CD4-positive, CD25-positive, alpha-beta regulatory T cell (primary cell): ENCODE measurements around the gene CFAP410. TPM values are rescaled to one million over a fixed set of nuclear protein-coding genes. Genes with fewer than 3 reads are reported as not detected.
"Not testable (repeated sequence)": the region's sequence is repeated elsewhere in the genome, so short reads cannot be mapped to it uniquely, and the experiment has no call there.

Experiments used
- ATAC-seq, 2 donors: fragments of 150-1000 bp; cut with Tn5 transposase; one replicate each; pipeline ENCODE4 v1.10.0; 2021; ENCODE audit warnings: low read depth in 2 of 2, moderate number of reproducible peaks in 2 of 2, moderate library complexity in 1 of 2
- DNase-seq, 3 donors: peaks; one replicate each; pipeline versions ENCODE4 v3.0.0 to v3.0.0-alpha.2; 2012 to 2022; ENCODE audit warnings: mixed read lengths in 1 of 3
- H3K27ac ChIP-seq: one replicate; pipeline ENCODE4 v1.7.0; 2013; ENCODE audit warnings: mild to moderate bottlenecking, low read length; ENCODE audit not compliant: insufficient read depth, poor library complexity, severe bottlenecking
- H3K27me3 ChIP-seq: one replicate; pipeline ENCODE4 v1.7.0; 2013; ENCODE audit warnings: low read length; ENCODE audit not compliant: control insufficient read depth, insufficient read depth
- H3K36me3 ChIP-seq: one replicate; pipeline ENCODE4 v1.7.0; 2013; ENCODE audit warnings: mild to moderate bottlenecking, low read length, moderate library complexity; ENCODE audit not compliant: control insufficient read depth, insufficient read depth
- H3K4me1 ChIP-seq: 2 replicates; pipeline ENCODE4 v1.7.0; 2013; ENCODE audit warnings: mild to moderate bottlenecking, low read length; ENCODE audit not compliant: insufficient read depth, control insufficient read depth, poor library complexity, severe bottlenecking
- H3K4me3 ChIP-seq: one replicate; pipeline ENCODE4 v1.7.0; 2013; ENCODE audit warnings: low read depth, mild to moderate bottlenecking, low read length, moderate library complexity
- H3K9me3 ChIP-seq, 2 experiments: 1 replicate in 1 of 2; 2 replicates in 1 of 2; pipeline ENCODE4 v1.7.0; 2013; ENCODE audit warnings: low read length in 2 of 2, mild to moderate bottlenecking in 1 of 2, moderate library complexity in 1 of 2; ENCODE audit not compliant: control insufficient read depth in 2 of 2
- H3K27ac Mint-ChIP-seq, 3 donors: one replicate each; pipeline ENCODE4 v1.8.0; 2020 to 2022; ENCODE audit warnings: mild to moderate bottlenecking in 3 of 3, mixed read lengths in 3 of 3, moderate library complexity in 2 of 3
- H3K27me3 Mint-ChIP-seq: one replicate; pipeline ENCODE4 v1.8.0; 2022; ENCODE audit warnings: mild to moderate bottlenecking, mixed read lengths
- H3K36me3 Mint-ChIP-seq: one replicate; pipeline ENCODE4 v1.8.0; 2020; ENCODE audit warnings: mixed read lengths
- H3K4me1 Mint-ChIP-seq, 4 donors: one replicate each; pipeline ENCODE4 v1.8.0; 2020 to 2022; ENCODE audit warnings: mixed read lengths in 4 of 4, mild to moderate bottlenecking in 1 of 4
- H3K4me3 Mint-ChIP-seq, 4 donors: one replicate each; pipeline ENCODE4 v1.8.0; 2020 to 2022; ENCODE audit warnings: mild to moderate bottlenecking in 4 of 4, mixed read lengths in 4 of 4, moderate library complexity in 3 of 4
- H3K9me3 Mint-ChIP-seq, 7 donors: one replicate each; pipeline ENCODE4 v1.8.0; 2020 to 2022; ENCODE audit warnings: mixed read lengths in 7 of 7, mild to moderate bottlenecking in 3 of 7, moderate library complexity in 2 of 7
- polyA plus RNA-seq, 4 donors: library from polyadenylated mRNA; unstranded; fragments of 300-500 nt; fragmentation: Illumina TruSeq; gene quantifications; one replicate each; pipeline ENCODE4 v1.2.3, GENCODE V29; 2021
- total RNA-seq: library from RNA; stranded (reverse); gene quantifications from one replicate; pipeline ENCODE4 v1.2.3, GENCODE V29; 2022

Gene CFAP410
- total and polyA plus RNA-seq, 5 donors from 2014 or later: 16.4 to 49.1 (median 17.2) TPM

DNA sequence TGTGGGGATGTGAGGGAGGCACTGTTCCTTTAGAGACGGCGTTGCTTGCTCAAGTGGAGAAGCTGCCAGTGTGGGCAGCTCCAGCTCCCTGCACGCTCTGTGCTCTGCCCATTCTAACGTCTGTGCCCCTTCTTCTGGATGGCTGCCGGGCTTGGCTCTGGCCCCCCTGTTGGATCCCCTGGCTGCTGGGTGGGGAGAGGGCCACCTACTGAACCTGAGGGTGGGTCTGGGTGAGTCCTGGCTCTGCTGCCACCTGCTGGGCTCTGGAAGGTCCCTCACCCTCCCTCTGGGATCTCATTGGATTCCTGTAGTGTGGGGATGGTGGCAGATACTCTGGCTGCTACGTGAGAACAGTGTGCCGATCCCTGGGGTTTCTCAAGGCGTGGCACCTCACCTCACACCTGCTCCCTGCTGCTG is 34.3 kb downstream of the CFAP410 start:
- H3K9me3 ChIP-seq: no peaks in the 10 kb centered on the region
- H3K36me3 Mint-ChIP-seq: peaks cover 8% of the 10 kb centered on the region
- H3K4me3 Mint-ChIP-seq: peak overlapping the region; percentile 37 to 82 (median 69)
- peak overlapping the region; percentile 75 to 91 (median 90) for H3K27ac Mint-ChIP-seq
- peaks cover 4 to 58% (median 24%) of the 10 kb centered on the region in 4 donors for H3K4me1 Mint-ChIP-seq
- peaks cover 9% of the 10 kb centered on the region for H3K36me3 ChIP-seq
- no peak overlapping the region for H3K4me3 ChIP-seq
- DNase-seq: peak; percentile 27 to 51 (median 47)
- H3K9me3 Mint-ChIP-seq: peaks cover 0 to 2% (median 0%) of the 10 kb centered on the region in 7 donors
- H3K27ac ChIP-seq: no peak overlapping the region
- no peaks in the 10 kb centered on the region for H3K27me3 ChIP-seq
- ATAC-seq: peak; percentile 33 to 49
- H3K27me3 Mint-ChIP-seq: no peaks in the 10 kb centered on the region
- H3K4me1 ChIP-seq: peaks cover 51% of the 10 kb centered on the region

- ATAC-seq (no peak), DNase-seq (no peak)
- H3K4me1 ChIP-seq: peaks cover 57% of the 10 kb centered on the region
- peak overlapping the region in 3 of 4 donors; percentile 88 to 93 (median 89) for H3K4me3 Mint-ChIP-seq
- H3K36me3 ChIP-seq: peaks cover 7% of the 10 kb centered on the region
- no peaks in the 10 kb centered on the region for H3K9me3 ChIP-seq
- H3K27ac ChIP-seq: no peak overlapping the region
- H3K27me3 ChIP-seq: no peaks in the 10 kb centered on the region
- H3K9me3 Mint-ChIP-seq: peaks cover 0 to 2% (median 0%) of the 10 kb centered on the region in 7 donors
- no peaks in the 10 kb centered on the region for H3K27me3 Mint-ChIP-seq
- peaks cover 4 to 62% (median 25%) of the 10 kb centered on the region in 4 donors for H3K4me1 Mint-ChIP-seq
- H3K36me3 Mint-ChIP-seq: peaks cover 8% of the 10 kb centered on the region
- no peak overlapping the region for H3K4me3 ChIP-seq
- peak overlapping the region; percentile 86 to 96 (median 92) for H3K27ac Mint-ChIP-seq
These were observed 35.1 kb downstream of the CFAP410 start for GRCh38 chr21:44304011-44304616.

DNA sequence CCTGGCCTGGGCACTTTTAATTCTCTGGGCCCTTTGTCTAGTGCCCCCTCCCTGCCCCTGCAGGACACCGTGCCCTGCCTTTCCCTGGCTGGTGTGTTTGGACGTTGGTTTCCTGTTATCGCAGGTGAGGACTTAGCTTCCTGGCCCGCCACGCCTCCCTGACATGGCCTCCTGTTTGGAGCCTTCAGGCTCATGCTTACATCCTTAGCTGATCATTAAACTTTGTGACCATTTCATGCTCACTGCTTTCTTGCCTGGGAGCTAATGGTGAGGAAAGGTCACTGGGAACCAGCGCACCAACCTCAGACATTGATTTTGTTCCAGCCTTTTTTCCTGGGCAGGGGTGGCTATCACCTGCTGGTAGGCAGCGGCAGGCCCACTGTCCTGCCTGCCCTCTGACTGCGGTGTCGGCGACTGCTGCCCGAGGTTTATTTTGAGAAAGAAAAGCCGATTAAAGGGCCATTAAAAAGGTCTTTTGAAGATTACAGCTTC is 35.7 kb downstream of the CFAP410 start:
- DNase-seq (peak in 1 of 3 donors; percentile 67), ATAC-seq (no peak)
- Histone ChIP-seq H3K27me3 (no peaks in the 10 kb centered on the region), H3K4me3 (no peak overlapping the region), H3K27ac (peak overlapping the region; percentile 23), H3K9me3 (no peaks in the 10 kb centered on the region), H3K36me3 (peaks cover 4% of the 10 kb centered on the region), H3K4me1 (peaks cover 61% of the 10 kb centered on the region)
- H3K9me3 Mint-ChIP-seq: peaks cover 0 to 2% (median 0%) of the 10 kb centered on the region in 7 donors
- H3K36me3 Mint-ChIP-seq: peaks cover 8% of the 10 kb centered on the region
- H3K27ac Mint-ChIP-seq: peak overlapping the region; percentile 86 to 96 (median 92)
- H3K4me1 Mint-ChIP-seq: peaks cover 4 to 64% (median 25%) of the 10 kb centered on the region in 4 donors
- peak overlapping the region; percentile 86 to 93 (median 88) for H3K4me3 Mint-ChIP-seq
- H3K27me3 Mint-ChIP-seq: no peaks in the 10 kb centered on the region

- not testable (repeated sequence) for H3K9me3 ChIP-seq, H3K27me3 Mint-ChIP-seq, H3K9me3 Mint-ChIP-seq, H3K27me3 ChIP-seq, H3K36me3 Mint-ChIP-seq, H3K36me3 ChIP-seq, H3K4me3 ChIP-seq, H3K27ac ChIP-seq, ATAC-seq
- DNase-seq: peak in 1 of 3 donors; percentile 49
- Mint-ChIP-seq H3K4me1 (peaks cover 4 to 66% (median 30%) of the 10 kb centered on the region in 4 donors), H3K27ac (peak overlapping the region; percentile 77 to 92 (median 86)), H3K4me3 (peak overlapping the region; percentile 86 to 93 (median 88))
- H3K4me1 ChIP-seq: peaks cover 68% of the 10 kb centered on the region
These were observed 36.4 kb downstream of the CFAP410 start for GRCh38 chr21:44302573-44303401.

DNA sequence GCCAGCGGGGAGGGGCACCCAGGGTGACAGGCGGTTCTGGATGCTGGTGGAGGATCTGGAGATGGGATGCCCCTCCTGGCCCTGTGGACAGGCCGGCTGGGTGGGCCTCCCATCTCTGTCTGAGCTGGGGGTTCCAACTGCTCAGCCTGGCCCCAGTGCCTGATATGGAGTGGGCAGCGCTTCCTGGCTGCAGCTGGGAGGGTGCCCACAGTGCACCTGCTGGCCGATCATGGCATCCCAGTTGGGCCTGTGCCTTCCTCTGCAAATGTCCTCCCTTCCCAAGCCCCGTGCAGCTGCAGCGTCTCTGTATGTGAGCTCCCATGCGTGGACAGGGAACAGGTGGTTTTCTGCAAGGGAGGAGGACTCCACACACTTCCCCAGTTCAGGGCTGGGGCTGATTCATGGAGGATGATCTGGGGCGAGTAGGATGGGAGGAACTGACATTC is 37.2 kb downstream of the CFAP410 start:
- H3K4me1 Mint-ChIP-seq: peaks cover 4 to 66% (median 31%) of the 10 kb centered on the region in 4 donors
- peak overlapping the region; percentile 77 to 92 (median 86) for H3K27ac Mint-ChIP-seq
- no peak for DNase-seq
- no peaks in the 10 kb centered on the region for H3K36me3 Mint-ChIP-seq
- Histone ChIP-seq H3K27ac (peak overlapping the region; percentile 11), H3K9me3 (no peaks in the 10 kb centered on the region), H3K36me3 (no peaks in the 10 kb centered on the region), H3K27me3 (no peaks in the 10 kb centered on the region), H3K4me3 (no peak overlapping the region), H3K4me1 (peaks cover 74% of the 10 kb centered on the region)
- H3K27me3 Mint-ChIP-seq: no peaks in the 10 kb centered on the region
- peak overlapping the region; percentile 86 to 90 (median 88) for H3K4me3 Mint-ChIP-seq
- peaks cover 0 to 2% (median 0%) of the 10 kb centered on the region in 7 donors for H3K9me3 Mint-ChIP-seq
- ATAC-seq: no peak

- H3K4me3 Mint-ChIP-seq: peak overlapping the region; percentile 86 to 90 (median 88)
- no peaks in the 10 kb centered on the region for H3K36me3 ChIP-seq
- no peaks in the 10 kb centered on the region for H3K27me3 ChIP-seq
- ATAC-seq: no peak
- peak overlapping the region; percentile 82 for H3K27ac ChIP-seq
- H3K9me3 ChIP-seq: no peaks in the 10 kb centered on the region
- peak overlapping the region; percentile 86 to 97 (median 88) for H3K27ac Mint-ChIP-seq
- H3K27me3 Mint-ChIP-seq: no peaks in the 10 kb centered on the region
- no peak for DNase-seq
- peaks cover 74% of the 10 kb centered on the region for H3K4me1 ChIP-seq
- peaks cover 0 to 2% (median 0%) of the 10 kb centered on the region in 7 donors for H3K9me3 Mint-ChIP-seq
- H3K36me3 Mint-ChIP-seq: no peaks in the 10 kb centered on the region
- peaks cover 4 to 66% (median 30%) of the 10 kb centered on the region in 4 donors for H3K4me1 Mint-ChIP-seq
- peak overlapping the region; percentile 53 for H3K4me3 ChIP-seq
These were observed 38.0 kb downstream of the CFAP410 start for GRCh38 chr21:44301141-44301540.

- Histone ChIP-seq H3K4me1 (peaks cover 73% of the 10 kb centered on the region), H3K36me3 (no peaks in the 10 kb centered on the region), H3K9me3 (no peaks in the 10 kb centered on the region), H3K27me3 (no peaks in the 10 kb centered on the region), H3K27ac (peak overlapping the region; percentile 82), H3K4me3 (peak overlapping the region; percentile 53)
- peak overlapping the region; percentile 86 to 97 (median 88) for H3K27ac Mint-ChIP-seq
- peaks cover 0 to 2% (median 0%) of the 10 kb centered on the region in 7 donors for H3K9me3 Mint-ChIP-seq
- peaks cover 2% of the 10 kb centered on the region for H3K27me3 Mint-ChIP-seq
- peak overlapping the region; percentile 86 to 90 (median 88) for H3K4me3 Mint-ChIP-seq
- ATAC-seq (peak; percentile 32 to 41), DNase-seq (peak; percentile 44 to 66 (median 63))
- H3K4me1 Mint-ChIP-seq: peaks cover 4 to 64% (median 30%) of the 10 kb centered on the region in 4 donors
- H3K36me3 Mint-ChIP-seq: no peaks in the 10 kb centered on the region
These were observed 38.8 kb downstream of the CFAP410 start for GRCh38 chr21:44300262-44300959.
